Fibroblast of lung (primary cell): ENCODE results near the gene ZNF618. TPM values are rescaled to one million over a fixed set of nuclear protein-coding genes. Genes with fewer than 3 reads are reported as not detected.

Source experiments
- DNase-seq, 2 donors: peaks; one replicate each; pipeline versions ENCODE4 v3.0.0 to v3.0.0-alpha.2; 2010; ENCODE audit warnings: low read depth in 2 of 2
- H2AFZ ChIP-seq: 2 replicates; pipeline ENCODE4 v1.5.1; 2012; ENCODE audit warnings: low read length, control low read depth, inconsistent platforms
- H3K27ac ChIP-seq: 2 replicates; pipeline ENCODE4 v1.5.1; 2011; ENCODE audit warnings: low read length, control low read depth; ENCODE audit not compliant: insufficient read depth
- H3K27me3 ChIP-seq: 2 replicates; pipeline ENCODE4 v1.5.1; 2011; ENCODE audit warnings: mild to moderate bottlenecking, low read length; ENCODE audit not compliant: control insufficient read depth, insufficient read depth
- H3K36me3 ChIP-seq: 2 replicates; pipeline ENCODE4 v1.5.1; 2011; ENCODE audit warnings: low read length; ENCODE audit not compliant: control insufficient read depth, insufficient read depth
- H3K4me1 ChIP-seq: 2 replicates; pipeline ENCODE4 v1.5.1; 2011; ENCODE audit warnings: low read length; ENCODE audit not compliant: control insufficient read depth, insufficient read depth; ENCODE audit errors: extremely low read depth
- H3K4me2 ChIP-seq: 2 replicates; pipeline ENCODE4 v1.5.1; 2011; ENCODE audit warnings: low read length, control low read depth; ENCODE audit not compliant: insufficient read depth; ENCODE audit errors: extremely low read depth
- H3K4me3 ChIP-seq, 4 experiments: fragments of 200-600 bp in 1 of 4; sonication (generic) in 1 of 4; replicated peaks in 1 of 4; 2 replicates each; pipeline ENCODE4 v1.5.1; 2011 to 2016; ENCODE audit warnings: low read length in 4 of 4, low read depth in 3 of 4, mild to moderate bottlenecking in 3 of 4, control low read depth in 2 of 4, inconsistent platforms in 1 of 4, mixed read lengths in 1 of 4; ENCODE audit not compliant: insufficient read depth in 1 of 4; ENCODE audit errors: control extremely low read depth in 1 of 4
- H3K79me2 ChIP-seq: 2 replicates; pipeline ENCODE4 v1.5.1; 2012; ENCODE audit warnings: mild to moderate bottlenecking, low read length, inconsistent platforms; ENCODE audit not compliant: control insufficient read depth, insufficient read depth
- H3K9ac ChIP-seq: 2 replicates; pipeline ENCODE4 v1.5.1; 2011; ENCODE audit warnings: mild to moderate bottlenecking, low read length, control low read depth; ENCODE audit not compliant: insufficient read depth
- H3K9me3 ChIP-seq: 2 replicates; pipeline ENCODE4 v1.5.1; 2012; ENCODE audit warnings: low read depth, low read length; ENCODE audit not compliant: control insufficient read depth, insufficient read depth
- H4K20me1 ChIP-seq: 2 replicates; pipeline ENCODE4 v1.5.1; 2011; ENCODE audit warnings: low read length; ENCODE audit not compliant: control insufficient read depth, insufficient read depth; ENCODE audit errors: extremely low read depth
- EZH2 ChIP-seq: IDR thresholded peaks from 2 replicates; pipeline ENCODE4 v1.5.1; 2012; ENCODE audit warnings: low read length, control low read depth, mild to moderate bottlenecking; ENCODE audit errors: missing control alignments
- polyA plus RNA-seq, 2 donors: library from polyadenylated mRNA; depleted of rRNA in 1 of 2; stranded (reverse) in 1 of 2; unstranded in 1 of 2; fragments of >200 nt; gene quantifications; 2 replicates each; pipeline ENCODE4 v1.2.1, GENCODE V29; 2011 to 2012; ENCODE audit warnings: missing spikeins in 1 of 2
- total RNA-seq: library from RNA; depleted of rRNA; stranded (reverse); fragments of >200 nt; gene quantifications from 2 replicates; pipeline ENCODE4 v1.2.1, GENCODE V29; 2014
- TF ChIP-seq, protein P1 (sequence below), 2 donors: IDR thresholded peaks in 1 of 2; conservative IDR thresholded peaks in 1 of 2; 1 replicate in 1 of 2; 2 replicates in 1 of 2; pipeline ENCODE4 v1.5.1; 2011 to 2012; ENCODE audit warnings: low read length in 2 of 2, control low read depth in 1 of 2, inconsistent platforms in 1 of 2, low read depth in 1 of 2, mild to moderate bottlenecking in 1 of 2

The ZNF618 gene
- total and polyA plus RNA-seq, 2 donors (not counting 1 experiment from before 2014, with no cell fraction given): 6.6 to 8.6 TPM

DNA sequence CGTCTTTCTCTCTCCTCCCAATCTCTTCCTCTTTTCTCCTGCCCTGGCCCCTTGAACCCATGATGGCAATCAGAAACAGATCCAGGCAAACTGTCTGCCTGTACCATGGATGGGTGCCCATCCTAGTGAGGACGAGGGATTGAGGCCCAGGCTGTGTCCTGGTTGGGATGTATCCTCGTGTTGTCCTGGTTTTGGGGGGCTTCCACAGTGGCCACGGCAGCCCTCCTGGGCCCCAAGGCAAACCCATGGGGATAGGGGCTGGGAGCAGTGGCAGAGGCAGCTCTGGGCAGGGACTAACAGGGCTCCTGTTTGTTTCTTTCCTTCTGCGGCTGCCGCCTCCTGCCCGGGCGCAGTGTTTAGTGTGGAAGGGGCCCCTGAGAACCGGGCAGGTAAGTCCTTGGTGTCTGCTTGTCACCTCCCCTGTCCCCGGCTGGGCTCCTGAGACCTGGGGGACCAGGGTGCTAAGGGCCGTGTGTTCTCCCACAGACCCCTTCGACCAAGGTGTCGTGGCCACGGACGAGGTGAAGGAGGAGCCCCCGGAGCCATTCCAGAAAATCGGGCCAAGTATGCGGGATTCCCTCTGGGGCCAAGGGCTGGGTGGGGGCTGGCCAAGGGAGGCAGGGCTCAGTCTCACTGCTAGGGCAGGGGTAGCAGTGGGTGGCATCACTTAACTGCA, 132.0 kb downstream of the ZNF618 start:
- Histone ChIP-seq H3K36me3 (peaks cover 11% of the 10 kb centered on the region), H3K4me3 (no peak overlapping the region)
- TF ChIP-seq EZH2: no peak
- TF ChIP-seq, protein P1, sequence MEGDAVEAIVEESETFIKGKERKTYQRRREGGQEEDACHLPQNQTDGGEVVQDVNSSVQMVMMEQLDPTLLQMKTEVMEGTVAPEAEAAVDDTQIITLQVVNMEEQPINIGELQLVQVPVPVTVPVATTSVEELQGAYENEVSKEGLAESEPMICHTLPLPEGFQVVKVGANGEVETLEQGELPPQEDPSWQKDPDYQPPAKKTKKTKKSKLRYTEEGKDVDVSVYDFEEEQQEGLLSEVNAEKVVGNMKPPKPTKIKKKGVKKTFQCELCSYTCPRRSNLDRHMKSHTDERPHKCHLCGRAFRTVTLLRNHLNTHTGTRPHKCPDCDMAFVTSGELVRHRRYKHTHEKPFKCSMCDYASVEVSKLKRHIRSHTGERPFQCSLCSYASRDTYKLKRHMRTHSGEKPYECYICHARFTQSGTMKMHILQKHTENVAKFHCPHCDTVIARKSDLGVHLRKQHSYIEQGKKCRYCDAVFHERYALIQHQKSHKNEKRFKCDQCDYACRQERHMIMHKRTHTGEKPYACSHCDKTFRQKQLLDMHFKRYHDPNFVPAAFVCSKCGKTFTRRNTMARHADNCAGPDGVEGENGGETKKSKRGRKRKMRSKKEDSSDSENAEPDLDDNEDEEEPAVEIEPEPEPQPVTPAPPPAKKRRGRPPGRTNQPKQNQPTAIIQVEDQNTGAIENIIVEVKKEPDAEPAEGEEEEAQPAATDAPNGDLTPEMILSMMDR (conservative IDR thresholded peaks at IDR 0.05 in 1 of 2, IDR thresholded peaks at IDR 0.05 in 1 of 2; ENCODE audit: low read depth in 1 of 2, low read length in 2 of 2): no peak

DNA sequence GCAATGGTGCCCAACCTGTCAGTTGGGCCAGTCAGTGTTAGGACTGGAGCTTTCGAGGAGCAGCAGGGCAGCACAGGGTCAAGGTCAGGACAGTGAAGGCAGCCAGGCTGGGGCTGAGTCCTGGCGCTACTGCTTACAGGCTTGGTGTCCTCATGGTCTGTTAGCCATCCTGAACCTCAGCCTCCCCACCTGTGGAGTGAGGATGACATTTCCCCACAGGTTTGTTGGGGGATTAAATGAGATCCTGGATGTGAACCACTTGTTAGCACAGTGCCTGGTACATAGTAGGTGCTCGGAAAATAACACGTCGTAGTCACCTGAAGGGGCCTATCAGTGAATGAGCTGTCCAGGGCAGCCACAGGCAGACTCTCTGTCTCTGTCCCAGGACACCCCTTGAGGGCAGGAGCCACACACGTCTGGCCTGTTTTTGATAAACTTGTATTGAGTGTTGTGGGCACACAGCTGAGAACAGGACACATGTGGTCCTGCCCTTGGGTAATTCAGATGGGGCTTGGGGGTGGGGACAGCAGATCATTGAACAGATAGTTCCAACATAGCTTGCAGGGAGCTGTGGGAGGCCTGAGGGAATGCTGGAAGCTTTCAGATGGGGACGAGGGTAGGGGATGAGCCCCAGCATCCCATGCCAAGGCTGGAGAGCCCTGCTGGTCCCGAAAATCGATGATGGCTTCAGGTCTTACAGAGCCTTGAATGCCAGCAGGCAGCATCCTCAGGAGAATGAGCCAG, 132.7 kb downstream of the ZNF618 start:
- Histone ChIP-seq H3K36me3 (peaks cover 10% of the 10 kb centered on the region), H2AFZ (no peak overlapping the region), H3K4me2 (no peak overlapping the region), H3K9ac (no peak overlapping the region), H3K4me1 (no peaks in the 10 kb centered on the region), H4K20me1 (no peaks in the 10 kb centered on the region), H3K4me3 (no peak overlapping the region), H3K27ac (no peak overlapping the region), H3K27me3 (no peaks in the 10 kb centered on the region), H3K9me3 (no peaks in the 10 kb centered on the region), H3K79me2 (no peaks in the 10 kb centered on the region)
- DNase-seq: no peak
- TF ChIP-seq, protein P1 (conservative IDR thresholded peaks at IDR 0.05 in 1 of 2, IDR thresholded peaks at IDR 0.05 in 1 of 2; ENCODE audit: low read depth in 1 of 2, low read length in 2 of 2): no peak
- TF ChIP-seq EZH2: no peak

More for the DNA sequence above, 132.0 kb downstream of the ZNF618 start:
- Histone ChIP-seq H3K79me2 (no peaks in the 10 kb centered on the region), H2AFZ (no peak overlapping the region), H3K9me3 (no peaks in the 10 kb centered on the region), H3K9ac (no peak overlapping the region), H3K27me3 (no peaks in the 10 kb centered on the region), H4K20me1 (no peaks in the 10 kb centered on the region), H3K4me1 (no peaks in the 10 kb centered on the region), H3K4me2 (no peak overlapping the region), H3K27ac (no peak overlapping the region)
- DNase-seq: no peak

DNA sequence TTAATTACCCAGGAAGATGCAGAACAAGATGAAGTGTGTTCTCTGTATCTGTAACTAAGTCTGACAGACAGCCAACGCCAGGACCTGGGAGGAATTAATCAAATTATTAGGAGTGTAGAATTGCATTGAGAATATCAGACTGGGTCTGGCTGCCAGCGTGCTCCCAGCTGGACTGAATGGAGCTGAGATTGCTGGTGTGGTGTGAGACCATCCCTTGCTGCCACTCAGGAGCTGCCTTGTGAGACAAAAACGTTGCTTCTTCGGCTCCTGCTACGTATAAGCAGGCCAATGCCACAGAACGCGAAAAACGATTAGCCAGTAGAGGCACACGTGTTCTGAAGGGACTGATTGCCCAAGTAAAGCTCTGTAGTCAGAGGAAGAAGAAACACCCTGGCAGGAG, 135.2 kb downstream of the ZNF618 start:
- Histone ChIP-seq H4K20me1 (no peaks in the 10 kb centered on the region), H3K4me2 (no peak overlapping the region), H3K9ac (no peak overlapping the region), H3K4me1 (no peaks in the 10 kb centered on the region), H2AFZ (no peak overlapping the region), H3K79me2 (no peaks in the 10 kb centered on the region), H3K27ac (no peak overlapping the region), H3K36me3 (peaks cover 9% of the 10 kb centered on the region), H3K4me3 (no peak overlapping the region), H3K27me3 (no peaks in the 10 kb centered on the region), H3K9me3 (no peaks in the 10 kb centered on the region)
- TF ChIP-seq, protein P1 (conservative IDR thresholded peaks at IDR 0.05 in 1 of 2, IDR thresholded peaks at IDR 0.05 in 1 of 2; ENCODE audit: low read depth in 1 of 2, low read length in 2 of 2): no peak
- TF ChIP-seq EZH2: no peak
- no peak for DNase-seq
